Retinal pigment epithelial cell (primary cell): ENCODE data around the gene SRGAP1.

Experiments
- DNase-seq: peaks from one replicate; pipeline ENCODE4 v3.0.0-alpha.2; 2010; ENCODE audit warnings: low read depth
- H3K4me3 ChIP-seq: 2 replicates; pipeline ENCODE4 v1.5.1; 2011; ENCODE audit warnings: mild to moderate bottlenecking, low read length, control low read depth, moderate library complexity
- CTCF ChIP-seq: conservative IDR thresholded peaks from 2 replicates; pipeline ENCODE4 v1.5.1; 2011; ENCODE audit warnings: low read depth, low read length, control low read depth, inconsistent platforms

SRGAP1 gene

GRCh38 chr12:63989301-63989845, 144.9 kb downstream of the SRGAP1 start:
- no peak for TF ChIP-seq CTCF
- DNase-seq: no peak
- no peak overlapping the region for H3K4me3 ChIP-seq

- H3K4me3 ChIP-seq: no peak overlapping the region
- no peak for DNase-seq
- no peak for TF ChIP-seq CTCF
Measured at GRCh38 chr12:63990828-63991547, 146.5 kb downstream of the SRGAP1 start.

- no peak for TF ChIP-seq CTCF
- H3K4me3 ChIP-seq: no peak overlapping the region
- no peak for DNase-seq
Measured at GRCh38 chr12:63994704-63995103, 150.2 kb downstream of the SRGAP1 start.

- TF ChIP-seq CTCF: no peak
- DNase-seq: no peak
- H3K4me3 ChIP-seq: no peak overlapping the region
Measured at GRCh38 chr12:63995512-63995911, 151.0 kb downstream of the SRGAP1 start.

- no peak for TF ChIP-seq CTCF
- DNase-seq: no peak
- H3K4me3 ChIP-seq: no peak overlapping the region
Measured at GRCh38 chr12:63996556-63996955, 152.1 kb downstream of the SRGAP1 start.

- no peak overlapping the region for H3K4me3 ChIP-seq
- DNase-seq: no peak
- no peak for TF ChIP-seq CTCF
Measured at GRCh38 chr12:63997198-63997597, 152.7 kb downstream of the SRGAP1 start.

GRCh38 chr12:63998584-63998983, 154.1 kb downstream of the SRGAP1 start:
- no peak overlapping the region for H3K4me3 ChIP-seq
- TF ChIP-seq CTCF: no peak
- DNase-seq: no peak
